Activated CD4-positive, alpha-beta T cell treated with anti-CD3 and anti-CD28 coated beads, Interleukin-2, amount 10 ng/mL, durations not matched to agents 7 days and 5 days (primary cell): Measurements from ENCODE around the gene SLC35B4. TPM values are rescaled to one million over a fixed set of nuclear protein-coding genes. Genes with fewer than 3 reads are reported as not detected.
A peak's percentile ranks its signal among the peaks of the same experiment; 100 is the strongest.

ENCODE experiments used
- CTCF ChIA-PET: fragments of 350-600 bp; sonication (Branson Sonifier 250); formaldehyde crosslinking; loops from one replicate; lab custom pipeline; 2021; ENCODE audit warnings: antibody characterized with exemption; lab: Charles Lee
- POLR2A ChIA-PET: fragments of 350-600 bp; sonication (Branson Sonifier 250); formaldehyde crosslinking; loops from one replicate; lab custom pipeline; 2021; ENCODE audit warnings: antibody characterized with exemption; lab: Charles Lee
- DNase-seq: peaks from one replicate; pipeline ENCODE4 v3.0.0-alpha.2; 2020
- H3K27ac Mint-ChIP-seq: one replicate; pipeline ENCODE4 v1.8.0; 2021; ENCODE audit warnings: mild to moderate bottlenecking, moderate library complexity, mixed read lengths
- H3K27me3 Mint-ChIP-seq: one replicate; pipeline ENCODE4 v1.8.0; 2021; ENCODE audit warnings: mixed read lengths
- H3K36me3 Mint-ChIP-seq: one replicate; pipeline ENCODE4 v1.8.0; 2021; ENCODE audit warnings: low read depth, mixed read lengths
- H3K4me1 Mint-ChIP-seq: one replicate; pipeline ENCODE4 v1.8.0; 2021; ENCODE audit warnings: mixed read lengths
- H3K4me3 Mint-ChIP-seq: one replicate; pipeline ENCODE4 v1.8.0; 2021; ENCODE audit warnings: mild to moderate bottlenecking, moderate library complexity, mixed read lengths
- H3K9me3 Mint-ChIP-seq: one replicate; pipeline ENCODE4 v1.8.0; 2021; ENCODE audit warnings: mixed read lengths
- total RNA-seq, 2 experiments: library from RNA; stranded (reverse); gene quantifications; one replicate each; pipeline ENCODE4 v1.2.3, GENCODE V29; 2021

The SLC35B4 gene
- total RNA-seq = 10 to 100 TPM; 15.2 to 18.4 TPM

- Mint-ChIP-seq H3K4me1 (peaks cover 24% of the 10 kb centered on the region), H3K36me3 (peaks cover 5% of the 10 kb centered on the region), H3K27ac (peak within 1 kb of the TSS; percentile 90), H3K27me3 (peaks cover 3% of the 10 kb centered on the region), H3K4me3 (peak within 1 kb of the TSS; percentile 89), H3K9me3 (no peaks in the 10 kb centered on the region)
- peak; percentile 96 for DNase-seq
- POLR2A ChIA-PET = interaction anchor here (0.8 kb wide), 1 partner anchor 28 kb away, joined by 3 read pairs; no protein-coding TSS in a partner anchor
- CTCF ChIA-PET = interaction anchor here (0.5 to 2.1 kb wide), 9 partner anchors 9 to 567 kb away, joined by 3 to 5 read pairs (median 4); no protein-coding TSS in a partner anchor
These were observed at the start of gene SLC35B4 for GRCh38 chr7:134316539-134317344. SLC35B4 (minus strand) TSS chr7:134316930; CDS start chr7:134316751, 179 bp downstream.

DNA sequence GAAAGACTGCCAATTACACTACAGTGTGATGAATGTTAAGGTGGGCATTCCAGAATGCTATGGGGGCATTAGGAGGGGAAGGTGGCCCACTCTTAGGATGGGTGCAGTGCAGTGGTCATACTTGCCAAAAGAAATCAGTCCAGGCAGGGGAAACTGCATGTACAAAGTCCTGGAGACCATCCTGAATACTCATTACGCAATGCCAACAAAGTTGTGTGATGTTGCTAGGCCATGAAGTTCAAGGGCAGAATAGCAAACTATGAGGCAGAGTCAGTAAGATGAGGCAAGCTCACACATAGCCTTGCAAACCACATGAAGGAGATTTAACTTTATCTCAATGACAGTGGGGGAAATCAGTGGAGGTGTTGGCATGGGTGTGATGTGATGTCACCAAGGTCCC lies 49.8 kb upstream of the SLC35B4 start:
- no peaks in the 10 kb centered on the region for H3K36me3 Mint-ChIP-seq
- H3K4me1 Mint-ChIP-seq = no peaks in the 10 kb centered on the region
- H3K4me3 Mint-ChIP-seq = no peak overlapping the region
- POLR2A ChIA-PET = no interaction called here
- peaks cover 14% of the 10 kb centered on the region for H3K27me3 Mint-ChIP-seq
- CTCF ChIA-PET = no interaction called here
- no peak for DNase-seq
- H3K27ac Mint-ChIP-seq = no peak overlapping the region
- H3K9me3 Mint-ChIP-seq = no peaks in the 10 kb centered on the region

GRCh38 chr7:134365341-134366054 lies 48.8 kb upstream of the SLC35B4 start:
- DNase-seq = no peak
- POLR2A ChIA-PET = no interaction called here
- H3K36me3 Mint-ChIP-seq = no peaks in the 10 kb centered on the region

DNA sequence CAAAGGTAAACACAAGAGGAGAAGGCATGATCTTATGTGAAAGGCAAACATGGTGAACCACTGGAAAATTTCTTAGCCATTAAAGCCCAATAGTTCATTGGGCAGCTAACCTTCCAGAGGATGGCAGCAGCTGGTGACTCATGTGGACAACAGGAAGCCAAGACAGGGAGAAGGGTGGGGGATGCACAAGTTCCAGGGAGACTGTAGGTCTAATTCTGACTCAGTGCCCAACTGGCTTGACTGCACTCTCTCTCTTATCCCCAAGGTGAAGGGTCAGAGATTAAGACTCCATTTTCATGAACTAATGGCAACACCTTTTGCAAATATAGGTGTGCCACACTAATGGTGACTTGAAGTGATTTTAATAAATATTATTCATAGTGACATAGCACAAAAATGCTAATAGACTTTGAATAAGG lies 47.9 kb upstream of the SLC35B4 start:
- POLR2A ChIA-PET = no interaction called here
- Mint-ChIP-seq H3K4me1 (no peaks in the 10 kb centered on the region), H3K27ac (no peak overlapping the region), H3K9me3 (no peaks in the 10 kb centered on the region), H3K27me3 (peaks cover 14% of the 10 kb centered on the region), H3K4me3 (no peak overlapping the region), H3K36me3 (no peaks in the 10 kb centered on the region)
- CTCF ChIA-PET = no interaction called here
- DNase-seq = no peak

More at GRCh38 chr7:134365341-134366054, 48.8 kb upstream of the SLC35B4 start:
- Mint-ChIP-seq H3K27me3 (peaks cover 14% of the 10 kb centered on the region), H3K27ac (no peak overlapping the region), H3K9me3 (no peaks in the 10 kb centered on the region), H3K4me3 (no peak overlapping the region), H3K4me1 (no peaks in the 10 kb centered on the region)
- CTCF ChIA-PET = no interaction called here

GRCh38 chr7:134362587-134363483 lies 46.1 kb upstream of the SLC35B4 start:
- no peak overlapping the region for H3K27ac Mint-ChIP-seq
- no peak overlapping the region for H3K4me3 Mint-ChIP-seq
- H3K4me1 Mint-ChIP-seq = no peaks in the 10 kb centered on the region
- CTCF ChIA-PET = no interaction called here
- no peaks in the 10 kb centered on the region for H3K9me3 Mint-ChIP-seq
- H3K27me3 Mint-ChIP-seq = peaks cover 2% of the 10 kb centered on the region
- POLR2A ChIA-PET = no interaction called here
- H3K36me3 Mint-ChIP-seq = no peaks in the 10 kb centered on the region
- no peak for DNase-seq

DNA sequence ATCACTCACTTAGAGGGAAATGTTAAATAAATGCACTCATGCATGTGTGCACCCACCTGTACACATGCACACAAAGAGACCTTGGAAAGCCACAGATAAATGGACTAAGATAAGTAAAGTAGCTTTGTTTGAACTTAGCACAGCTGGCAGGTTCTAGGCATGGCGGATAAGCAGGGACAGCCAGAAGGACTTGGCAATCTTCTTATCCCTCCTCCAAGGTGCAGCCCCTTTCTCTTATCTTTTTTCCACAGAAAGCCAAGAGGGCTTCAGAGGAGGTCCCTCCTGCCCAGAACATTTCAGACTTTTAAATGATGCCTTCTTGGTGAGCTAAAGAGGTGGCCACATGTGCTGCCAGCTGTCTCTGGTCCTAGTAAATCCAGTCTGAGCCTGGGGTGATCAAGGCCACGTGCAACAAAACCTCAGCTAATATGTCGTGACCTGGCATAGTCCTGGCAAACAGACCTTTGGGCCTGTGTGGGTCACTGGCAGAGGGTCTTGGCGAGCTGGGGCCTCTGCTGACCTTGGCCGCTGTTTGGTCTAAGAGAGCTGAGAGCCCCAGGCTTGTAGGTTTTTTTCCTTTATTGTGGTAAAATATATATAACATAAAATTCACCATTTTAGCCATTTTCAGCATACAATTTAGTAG lies 43.2 kb upstream of the SLC35B4 start:
- no peak overlapping the region for H3K4me3 Mint-ChIP-seq
- DNase-seq = no peak
- POLR2A ChIA-PET = interaction anchor here (0.6 kb wide), 1 partner anchor 256 kb away, joined by 3 read pairs; no protein-coding TSS in a partner anchor
- no peaks in the 10 kb centered on the region for H3K36me3 Mint-ChIP-seq
- H3K4me1 Mint-ChIP-seq = no peaks in the 10 kb centered on the region
- no peaks in the 10 kb centered on the region for H3K9me3 Mint-ChIP-seq
- CTCF ChIA-PET = interaction anchor here (0.7 kb wide), 1 partner anchor 158 kb away, joined by 3 read pairs; no protein-coding TSS in a partner anchor
- no peak overlapping the region for H3K27ac Mint-ChIP-seq
- no peaks in the 10 kb centered on the region for H3K27me3 Mint-ChIP-seq

DNA sequence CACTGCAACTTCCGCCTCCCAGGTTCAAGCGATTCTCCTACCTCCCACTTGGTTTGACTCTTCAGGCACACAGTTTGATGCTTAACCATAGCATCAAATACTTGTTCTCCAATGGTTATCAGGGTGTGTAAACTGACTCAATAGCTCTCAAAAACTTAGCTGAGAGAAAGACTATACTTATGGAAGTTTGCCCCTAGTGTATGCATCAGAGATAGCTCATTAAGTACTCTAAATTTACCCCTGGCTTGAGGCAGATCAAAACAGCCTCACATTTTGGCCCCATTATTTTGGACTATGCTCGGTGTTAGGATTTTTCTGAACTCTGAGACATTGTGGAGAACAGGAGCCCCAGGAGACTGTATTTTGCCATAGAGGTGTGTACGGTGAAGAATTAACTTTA lies 40.8 kb upstream of the SLC35B4 start:
- H3K27me3 Mint-ChIP-seq = peaks cover 2% of the 10 kb centered on the region
- no peaks in the 10 kb centered on the region for H3K4me1 Mint-ChIP-seq
- no peak for DNase-seq
- H3K27ac Mint-ChIP-seq = no peak overlapping the region
- no peak overlapping the region for H3K4me3 Mint-ChIP-seq
- no peaks in the 10 kb centered on the region for H3K36me3 Mint-ChIP-seq
- ChIA-PET CTCF (interaction anchor here (0.7 to 1.6 kb wide), 4 partner anchors 16 to 44 kb away, joined by 3 to 4 read pairs (median 4); no protein-coding TSS in a partner anchor), POLR2A (no interaction called here)
- H3K9me3 Mint-ChIP-seq = no peaks in the 10 kb centered on the region

- H3K27me3 Mint-ChIP-seq = peaks cover 2% of the 10 kb centered on the region
- no peaks in the 10 kb centered on the region for H3K36me3 Mint-ChIP-seq
- CTCF ChIA-PET = interaction anchor here (1.6 kb wide), 1 partner anchor 16 kb away, joined by 4 read pairs; no protein-coding TSS in a partner anchor
- no peak overlapping the region for H3K27ac Mint-ChIP-seq
- no peaks in the 10 kb centered on the region for H3K4me1 Mint-ChIP-seq
- no peaks in the 10 kb centered on the region for H3K9me3 Mint-ChIP-seq
- POLR2A ChIA-PET = no interaction called here
- DNase-seq = no peak
- H3K4me3 Mint-ChIP-seq = no peak overlapping the region
These were observed 39.7 kb upstream of the SLC35B4 start for GRCh38 chr7:134356421-134356936.

- DNase-seq = no peak
- no peaks in the 10 kb centered on the region for H3K9me3 Mint-ChIP-seq
- H3K27me3 Mint-ChIP-seq = peaks cover 2% of the 10 kb centered on the region
- ChIA-PET POLR2A (no interaction called here), CTCF (interaction anchor here (1.6 kb wide), 1 partner anchor 15 kb away, joined by 4 read pairs; no protein-coding TSS in a partner anchor)
- no peak overlapping the region for H3K27ac Mint-ChIP-seq
- H3K4me3 Mint-ChIP-seq = no peak overlapping the region
- no peaks in the 10 kb centered on the region for H3K4me1 Mint-ChIP-seq
- no peaks in the 10 kb centered on the region for H3K36me3 Mint-ChIP-seq
These were observed 39.2 kb upstream of the SLC35B4 start for GRCh38 chr7:134355927-134356326.

GRCh38 chr7:134355004-134355525 lies 38.3 kb upstream of the SLC35B4 start:
- no peak for DNase-seq
- ChIA-PET POLR2A (no interaction called here), CTCF (no interaction called here)
- Mint-ChIP-seq H3K36me3 (no peaks in the 10 kb centered on the region), H3K27me3 (peaks cover 2% of the 10 kb centered on the region), H3K9me3 (no peaks in the 10 kb centered on the region), H3K4me3 (no peak overlapping the region), H3K4me1 (no peaks in the 10 kb centered on the region), H3K27ac (no peak overlapping the region)

GRCh38 chr7:134353411-134353810 lies 36.7 kb upstream of the SLC35B4 start:
- Mint-ChIP-seq H3K36me3 (no peaks in the 10 kb centered on the region), H3K9me3 (no peaks in the 10 kb centered on the region), H3K27me3 (peaks cover 2% of the 10 kb centered on the region), H3K4me1 (no peaks in the 10 kb centered on the region), H3K4me3 (no peak overlapping the region), H3K27ac (no peak overlapping the region)
- ChIA-PET CTCF (no interaction called here), POLR2A (no interaction called here)
- DNase-seq = no peak
